Thoracic aorta (tissue), 2 donors: Measurements from ENCODE around the gene ACTN4. TPM values are rescaled to one million over a fixed set of nuclear protein-coding genes. Genes with fewer than 3 reads are reported as not detected.

Source experiments
- ATAC-seq: fragments of 150-250 bp; one replicate; pipeline ENCODE4 v1.8.0; 2017; ENCODE audit warnings: low read depth; ENCODE audit not compliant: insufficient number of reproducible peaks, low FRiP score
- DNase-seq: peaks from one replicate; pipeline ENCODE4 v3.0.0-alpha.2; 2020; ENCODE audit warnings: low spot score
- H3K27ac ChIP-seq, 2 donors: fragments of 200-600 bp; sonication (generic); 1 replicate in 1 of 2; 2 replicates in 1 of 2; pipeline ENCODE4 v1.5.1; 2016; ENCODE audit warnings: mild to moderate bottlenecking in 2 of 2, moderate library complexity in 2 of 2
- H3K27me3 ChIP-seq: fragments of 200-600 bp; sonication (generic); replicated peaks from 2 replicates; pipeline ENCODE4 v1.6.0; 2016; ENCODE audit warnings: mild to moderate bottlenecking; ENCODE audit not compliant: insufficient read depth
- H3K36me3 ChIP-seq: fragments of 200-600 bp; sonication (generic); one replicate; pipeline ENCODE4 v1.5.1; 2016
- H3K4me1 ChIP-seq, 2 donors: fragments of 200-600 bp; sonication (generic); 1 replicate in 1 of 2; 2 replicates in 1 of 2; pipeline versions ENCODE4 v1.5.1 to v1.6.0; 2016; ENCODE audit warnings: low read depth in 2 of 2, mild to moderate bottlenecking in 1 of 2; ENCODE audit not compliant: control insufficient read depth in 1 of 2
- H3K4me3 ChIP-seq: fragments of 200-600 bp; sonication (generic); 2 replicates; pipeline ENCODE4 v1.5.1; 2016; ENCODE audit warnings: mild to moderate bottlenecking
- H3K9me3 ChIP-seq: fragments of 200-600 bp; sonication (generic); 2 replicates; pipeline ENCODE4 v1.5.1; 2016
- CTCF ChIP-seq: fragments of 200-600 bp; sonication (generic); IDR thresholded peaks from one replicate; pipeline ENCODE4 v1.5.1; 2019; ENCODE audit warnings: antibody characterized with exemption
- total RNA-seq, 2 donors: library from RNA; depleted of rRNA; stranded (reverse); fragments of >200 nt; gene quantifications; one replicate each; pipeline versions ENCODE4 v1.1.0 to v1.2.3, GENCODE V29; 2016

ACTN4 gene
- total RNA-seq, 2 donors from 2014 or later: 668 to 1,387 TPM

GRCh38 chr19:38663156-38663651, 15.8 kb downstream of the ACTN4 start:
- Histone ChIP-seq H3K4me3 (peak overlapping the region; percentile 56), H3K4me1 (peaks cover 81 to 98% of the 10 kb centered on the region in 2 donors), H3K36me3 (no peaks in the 10 kb centered on the region), H3K9me3 (no peaks in the 10 kb centered on the region), H3K27ac (peak overlapping the region; percentile 99 to 100), H3K27me3 (no peaks in the 10 kb centered on the region)
- no peak for ATAC-seq
- DNase-seq: no peak
- TF ChIP-seq CTCF: no peak

- H3K27ac ChIP-seq: peak overlapping the region; percentile 99 to 100
- H3K4me3 ChIP-seq: peak overlapping the region; percentile 56
- peaks cover 81 to 100% of the 10 kb centered on the region in 2 donors for H3K4me1 ChIP-seq
- no peaks in the 10 kb centered on the region for H3K27me3 ChIP-seq
- no peaks in the 10 kb centered on the region for H3K36me3 ChIP-seq
- ATAC-seq (peak; percentile 19), DNase-seq (no peak)
- TF ChIP-seq CTCF: no peak
- no peaks in the 10 kb centered on the region for H3K9me3 ChIP-seq
These were observed 16.6 kb downstream of the ACTN4 start for GRCh38 chr19:38663957-38664502.

GRCh38 chr19:38664503-38665211, 17.2 kb downstream of the ACTN4 start:
- no peaks in the 10 kb centered on the region for H3K36me3 ChIP-seq
- H3K9me3 ChIP-seq: no peaks in the 10 kb centered on the region
- TF ChIP-seq CTCF: no peak
- peaks cover 85 to 100% of the 10 kb centered on the region in 2 donors for H3K4me1 ChIP-seq
- no peak for DNase-seq
- peak overlapping the region; percentile 56 for H3K4me3 ChIP-seq
- no peak for ATAC-seq
- H3K27me3 ChIP-seq: no peaks in the 10 kb centered on the region
- H3K27ac ChIP-seq: peak overlapping the region; percentile 99 to 100

GRCh38 chr19:38665219-38665931, 17.9 kb downstream of the ACTN4 start:
- Histone ChIP-seq H3K27me3 (no peaks in the 10 kb centered on the region), H3K4me1 (peaks cover 88 to 100% of the 10 kb centered on the region in 2 donors)

More at GRCh38 chr19:38665219-38665931, 17.9 kb downstream of the ACTN4 start:
- Histone ChIP-seq H3K4me3 (peak overlapping the region; percentile 56), H3K27ac (peak overlapping the region; percentile 99 to 100), H3K9me3 (no peaks in the 10 kb centered on the region), H3K36me3 (no peaks in the 10 kb centered on the region)
- DNase-seq (no peak), ATAC-seq (no peak)
- no peak for TF ChIP-seq CTCF
